Measurements from ENCODE around the gene PIK3R3.

PIK3R3 gene

GRCh38 chr1:46157916-46158311, 25.5 kb upstream of the PIK3R3 start:
- no peak for DNase-seq (ENCODE audit: low spot score)

- DNase-seq (ENCODE audit: low spot score), result no peak
These were observed 21.3 kb upstream of the PIK3R3 start for GRCh38 chr1:46153732-46154131.

GRCh38 chr1:46153228-46153627, 20.8 kb upstream of the PIK3R3 start:
- no peak for DNase-seq (ENCODE audit: low spot score)

- no peak for DNase-seq (ENCODE audit: low spot score)
These were observed 19.6 kb upstream of the PIK3R3 start for GRCh38 chr1:46152016-46152415.

- no peak for DNase-seq (ENCODE audit: low spot score)
These were observed 17.7 kb upstream of the PIK3R3 start for GRCh38 chr1:46150085-46150484.

- no peak for DNase-seq (ENCODE audit: low spot score)
These were observed 15.9 kb upstream of the PIK3R3 start for GRCh38 chr1:46148318-46148717.

- DNase-seq (ENCODE audit: low spot score), result no peak
These were observed 5.5 kb upstream of the PIK3R3 start for GRCh38 chr1:46137916-46138315.

- no peak for DNase-seq (ENCODE audit: low spot score)
These were observed 4.3 kb upstream of the PIK3R3 start for GRCh38 chr1:46136711-46137110.

GRCh38 chr1:46134660-46135331, 2.4 kb upstream of the PIK3R3 start:
- DNase-seq (ENCODE audit: low spot score), result no peak

GRCh38 chr1:46133781-46134350, 1.4 kb upstream of the PIK3R3 start:
- DNase-seq (ENCODE audit: low spot score), result no peak

- DNase-seq (ENCODE audit: low spot score), result no peak
These were observed 791 bp upstream of the PIK3R3 start for GRCh38 chr1:46133181-46133658.

- DNase-seq (ENCODE audit: low spot score), result peak; percentile 17
These were observed 509 bp downstream of the PIK3R3 start for GRCh38 chr1:46131712-46132528.

- no peak for DNase-seq (ENCODE audit: low spot score)
These were observed 1.3 kb downstream of the PIK3R3 start for GRCh38 chr1:46131093-46131492.

- DNase-seq (ENCODE audit: low spot score), result no peak
These were observed 1.8 kb downstream of the PIK3R3 start for GRCh38 chr1:46130606-46131005.

- DNase-seq (ENCODE audit: low spot score), result no peak
These were observed 2.3 kb downstream of the PIK3R3 start for GRCh38 chr1:46130121-46130520.

GRCh38 chr1:46128344-46128743, 4.1 kb downstream of the PIK3R3 start:
- DNase-seq (ENCODE audit: low spot score), result no peak

GRCh38 chr1:46118856-46119255, 13.6 kb downstream of the PIK3R3 start:
- no peak for DNase-seq (ENCODE audit: low spot score)

- no peak for DNase-seq (ENCODE audit: low spot score)
These were observed 14.5 kb downstream of the PIK3R3 start for GRCh38 chr1:46117810-46118494.

- DNase-seq (ENCODE audit: low spot score), result no peak
These were observed 17.4 kb downstream of the PIK3R3 start for GRCh38 chr1:46114925-46115603.

GRCh38 chr1:46113948-46114347, 18.5 kb downstream of the PIK3R3 start:
- no peak for DNase-seq (ENCODE audit: low spot score)

- DNase-seq (ENCODE audit: low spot score), result no peak
These were observed 20.3 kb downstream of the PIK3R3 start for GRCh38 chr1:46112108-46112507.

GRCh38 chr1:46110521-46110920, 21.9 kb downstream of the PIK3R3 start:
- no peak for DNase-seq (ENCODE audit: low spot score)

Data from CD4-positive, alpha-beta T cell treated with Interleukin-2 at 100 ng/mL for 4 hours (primary cell).